Measurements from ENCODE around the gene ARHGAP24. TPM values are rescaled to one million over a fixed set of nuclear protein-coding genes. Genes with fewer than 3 reads are reported as not detected.
A peak's percentile ranks its signal among the peaks of the same experiment; 100 is the strongest.

ARHGAP24 gene
- total RNA-seq, 1 donor from 2014 or later = 11.1 TPM

DNA sequence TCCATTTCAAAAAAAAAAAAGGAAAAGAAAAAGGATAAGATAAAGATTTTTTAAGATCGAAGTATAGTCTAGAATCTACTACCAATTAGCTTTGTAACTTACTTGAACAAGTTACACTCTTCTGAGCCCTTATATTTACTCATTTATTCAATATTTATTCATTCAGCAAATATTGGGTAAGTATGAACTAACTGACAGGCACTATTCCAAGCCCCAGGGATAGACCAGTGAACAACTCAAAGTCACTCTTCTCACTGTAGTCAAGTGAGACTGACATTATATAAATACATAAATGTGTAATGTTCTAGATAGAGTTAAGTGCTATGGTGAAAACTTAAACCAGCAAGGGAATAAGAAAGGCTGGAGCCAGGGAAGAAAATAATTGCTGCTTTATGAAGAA lies 131.6 kb downstream of the ARHGAP24 start:
- no peak for DNase-seq (ENCODE audit: low read depth)
- no peaks in the 10 kb centered on the region for H3K36me3 ChIP-seq (ENCODE audit: control insufficient read depth, insufficient read depth, low read length)
- H3K4me3 ChIP-seq (ENCODE audit: low read depth, low read length) = no peak overlapping the region
- TF ChIP-seq, protein P1, sequence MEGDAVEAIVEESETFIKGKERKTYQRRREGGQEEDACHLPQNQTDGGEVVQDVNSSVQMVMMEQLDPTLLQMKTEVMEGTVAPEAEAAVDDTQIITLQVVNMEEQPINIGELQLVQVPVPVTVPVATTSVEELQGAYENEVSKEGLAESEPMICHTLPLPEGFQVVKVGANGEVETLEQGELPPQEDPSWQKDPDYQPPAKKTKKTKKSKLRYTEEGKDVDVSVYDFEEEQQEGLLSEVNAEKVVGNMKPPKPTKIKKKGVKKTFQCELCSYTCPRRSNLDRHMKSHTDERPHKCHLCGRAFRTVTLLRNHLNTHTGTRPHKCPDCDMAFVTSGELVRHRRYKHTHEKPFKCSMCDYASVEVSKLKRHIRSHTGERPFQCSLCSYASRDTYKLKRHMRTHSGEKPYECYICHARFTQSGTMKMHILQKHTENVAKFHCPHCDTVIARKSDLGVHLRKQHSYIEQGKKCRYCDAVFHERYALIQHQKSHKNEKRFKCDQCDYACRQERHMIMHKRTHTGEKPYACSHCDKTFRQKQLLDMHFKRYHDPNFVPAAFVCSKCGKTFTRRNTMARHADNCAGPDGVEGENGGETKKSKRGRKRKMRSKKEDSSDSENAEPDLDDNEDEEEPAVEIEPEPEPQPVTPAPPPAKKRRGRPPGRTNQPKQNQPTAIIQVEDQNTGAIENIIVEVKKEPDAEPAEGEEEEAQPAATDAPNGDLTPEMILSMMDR (IDR thresholded peaks at IDR 0.05; ENCODE audit: insufficient read depth, low read length, severe bottlenecking) = no peak
- FAIRE-seq = no peak
- no peaks in the 10 kb centered on the region for H3K27me3 ChIP-seq (ENCODE audit: control insufficient read depth, insufficient read depth, low read length)

GRCh38 chr4:85607624-85608023 lies 132.7 kb downstream of the ARHGAP24 start:
- no peak for DNase-seq (ENCODE audit: low read depth)
- TF ChIP-seq, protein P1 (IDR thresholded peaks at IDR 0.05; ENCODE audit: insufficient read depth, low read length, severe bottlenecking) = no peak

DNA sequence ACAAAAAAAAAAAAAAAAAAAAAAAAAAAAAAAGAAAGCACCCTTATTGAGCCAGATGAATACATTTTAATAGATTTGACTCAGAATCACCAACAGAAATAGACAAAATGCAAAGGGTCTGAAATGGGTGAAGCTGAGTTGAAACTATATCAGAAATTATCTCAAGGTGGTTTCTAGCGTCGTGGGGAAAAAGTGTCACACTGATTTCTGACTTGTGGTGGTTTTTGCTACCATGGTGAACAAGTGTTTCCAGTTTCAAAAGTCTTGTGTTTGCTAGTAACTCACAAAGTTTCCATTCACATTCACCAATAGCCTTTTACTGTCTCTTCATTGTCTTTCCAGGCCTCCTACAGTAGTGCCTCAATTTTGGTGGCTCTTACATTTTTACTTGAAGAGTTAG lies 135.5 kb downstream of the ARHGAP24 start:
- Histone ChIP-seq H3K4me3 (ENCODE audit: low read depth, low read length) (no peak overlapping the region), H3K36me3 (ENCODE audit: control insufficient read depth, insufficient read depth, low read length) (no peaks in the 10 kb centered on the region), H3K27me3 (ENCODE audit: control insufficient read depth, insufficient read depth, low read length) (no peaks in the 10 kb centered on the region)
- DNase-seq (ENCODE audit: low read depth) (no peak), FAIRE-seq (no peak)
- TF ChIP-seq, protein P1 (IDR thresholded peaks at IDR 0.05; ENCODE audit: insufficient read depth, low read length, severe bottlenecking) = no peak

More at GRCh38 chr4:85607624-85608023, 132.7 kb downstream of the ARHGAP24 start:
- H3K27me3 ChIP-seq (ENCODE audit: control insufficient read depth, insufficient read depth, low read length) = no peaks in the 10 kb centered on the region
- FAIRE-seq = no peak
- H3K36me3 ChIP-seq (ENCODE audit: control insufficient read depth, insufficient read depth, low read length) = no peaks in the 10 kb centered on the region
- no peak overlapping the region for H3K4me3 ChIP-seq (ENCODE audit: low read depth, low read length)

- no peak for FAIRE-seq
- DNase-seq (ENCODE audit: low read depth) = peak; percentile 59
- TF ChIP-seq, protein P1 (IDR thresholded peaks at IDR 0.05; ENCODE audit: insufficient read depth, low read length, severe bottlenecking) = no peak
Observed at GRCh38 chr4:85611661-85612060, 136.7 kb downstream of the ARHGAP24 start.

GRCh38 chr4:85613901-85614300 lies 139.0 kb downstream of the ARHGAP24 start:
- TF ChIP-seq, protein P1 (IDR thresholded peaks at IDR 0.05; ENCODE audit: insufficient read depth, low read length, severe bottlenecking) = no peak
- Histone ChIP-seq H3K4me3 (ENCODE audit: low read depth, low read length) (no peak overlapping the region), H3K36me3 (ENCODE audit: control insufficient read depth, insufficient read depth, low read length) (no peaks in the 10 kb centered on the region), H3K27me3 (ENCODE audit: control insufficient read depth, insufficient read depth, low read length) (no peaks in the 10 kb centered on the region)
- no peak for FAIRE-seq
- DNase-seq (ENCODE audit: low read depth) = no peak

More at GRCh38 chr4:85611661-85612060, 136.7 kb downstream of the ARHGAP24 start:
- H3K27me3 ChIP-seq (ENCODE audit: control insufficient read depth, insufficient read depth, low read length) = no peaks in the 10 kb centered on the region
- no peaks in the 10 kb centered on the region for H3K36me3 ChIP-seq (ENCODE audit: control insufficient read depth, insufficient read depth, low read length)
- H3K4me3 ChIP-seq (ENCODE audit: low read depth, low read length) = no peak overlapping the region

DNA sequence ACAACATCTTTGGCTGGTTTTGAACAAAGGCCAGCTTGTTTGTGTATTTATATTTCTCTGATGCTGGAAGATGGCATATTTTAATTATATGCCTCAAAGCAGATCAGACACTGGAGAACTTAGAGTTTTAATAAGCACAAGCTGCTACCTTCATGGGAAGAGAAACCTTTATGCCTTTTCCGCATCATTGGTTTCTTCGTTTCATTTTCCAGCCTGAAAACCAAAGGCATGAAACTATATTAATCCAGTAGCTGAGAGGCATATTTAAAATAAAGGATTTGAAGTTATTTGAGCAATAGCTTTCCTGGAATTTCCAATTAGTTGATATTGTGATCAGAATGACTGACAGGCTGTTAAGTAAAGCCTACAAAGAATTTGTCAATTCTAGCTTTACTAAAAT lies 141.0 kb downstream of the ARHGAP24 start:
- H3K36me3 ChIP-seq (ENCODE audit: control insufficient read depth, insufficient read depth, low read length) = no peaks in the 10 kb centered on the region
- DNase-seq (ENCODE audit: low read depth) (no peak), FAIRE-seq (no peak)
- TF ChIP-seq, protein P1 (IDR thresholded peaks at IDR 0.05; ENCODE audit: insufficient read depth, low read length, severe bottlenecking) = no peak
- H3K4me3 ChIP-seq (ENCODE audit: low read depth, low read length) = no peak overlapping the region
- H3K27me3 ChIP-seq (ENCODE audit: control insufficient read depth, insufficient read depth, low read length) = no peaks in the 10 kb centered on the region

Data from bronchial epithelial cell (primary cell).